Liver (tissue), 9 donors: ENCODE measurements around the gene SH3D21. TPM values are rescaled to one million over a fixed set of nuclear protein-coding genes. Genes with fewer than 3 reads are reported as not detected.

ENCODE experiments used
- DNase-seq: peaks from one replicate; pipeline ENCODE4 v3.0.0-alpha.2; 2017; ENCODE audit warnings: low spot score
- H3K27ac ChIP-seq, 2 donors: one replicate each; pipeline ENCODE4 v1.7.0; 2013; ENCODE audit warnings: inconsistent platforms in 2 of 2, low read length in 2 of 2, control low read depth in 1 of 2, low read depth in 1 of 2, mild to moderate bottlenecking in 1 of 2
- H3K27me3 ChIP-seq, 4 donors: one replicate each; pipeline versions ENCODE4 v1.6.1 to v1.7.0; 2013; ENCODE audit warnings: low read length in 3 of 4, inconsistent platforms in 1 of 4, mild to moderate bottlenecking in 1 of 4, moderate library complexity in 1 of 4; ENCODE audit not compliant: control insufficient read depth in 4 of 4, insufficient read depth in 4 of 4
- H3K36me3 ChIP-seq, 4 donors: one replicate each; pipeline versions ENCODE4 v1.6.1 to v1.7.0; 2013; ENCODE audit warnings: low read length in 3 of 4, mild to moderate bottlenecking in 3 of 4, low read depth in 1 of 4, moderate library complexity in 1 of 4; ENCODE audit not compliant: control insufficient read depth in 4 of 4, insufficient read depth in 3 of 4
- H3K4me1 ChIP-seq, 4 donors: one replicate each; pipeline versions ENCODE4 v1.6.1 to v1.7.0; 2013; ENCODE audit warnings: low read length in 3 of 4, mild to moderate bottlenecking in 3 of 4, moderate library complexity in 1 of 4; ENCODE audit not compliant: control insufficient read depth in 4 of 4, insufficient read depth in 4 of 4
- H3K4me3 ChIP-seq, 3 donors: one replicate each; pipeline versions ENCODE4 v1.6.1 to v1.7.0; 2013; ENCODE audit warnings: low read length in 3 of 3, control low read depth in 1 of 3, low read depth in 1 of 3, mild to moderate bottlenecking in 1 of 3
- H3K9ac ChIP-seq, 2 donors: one replicate each; pipeline ENCODE4 v1.7.0; 2013; ENCODE audit warnings: low read length in 2 of 2, mild to moderate bottlenecking in 2 of 2, moderate library complexity in 2 of 2, control low read depth in 1 of 2, low read depth in 1 of 2
- H3K9me3 ChIP-seq, 4 donors: one replicate each; pipeline versions ENCODE4 v1.6.1 to v1.7.0; 2013; ENCODE audit warnings: low read length in 3 of 4; ENCODE audit not compliant: control insufficient read depth in 4 of 4
- CTCF ChIP-seq: fragments of 150-350 bp; IDR thresholded peaks from 2 replicates; pipeline ENCODE4 v1.5.1; 2017; ENCODE audit warnings: improper control_type of control experiment, low read depth, low read length; ENCODE audit not compliant: missing input control
- EGR1 ChIP-seq, 2 donors: IDR thresholded peaks; 2 replicates each; pipeline ENCODE4 v1.6.1; 2016 to 2018; ENCODE audit warnings: antibody characterized with exemption in 2 of 2, low read depth in 2 of 2
- FOXA1 ChIP-seq: IDR thresholded peaks from 2 replicates; pipeline ENCODE4 v1.6.1; 2016; ENCODE audit warnings: antibody characterized with exemption
- FOXA2 ChIP-seq: IDR thresholded peaks from 2 replicates; pipeline ENCODE4 v1.6.1; 2016; ENCODE audit warnings: antibody characterized with exemption
- GABPA ChIP-seq, 2 donors: IDR thresholded peaks in 1 of 2; conservative IDR thresholded peaks in 1 of 2; 2 replicates each; pipeline ENCODE4 v1.6.1; 2016; ENCODE audit warnings: antibody characterized with exemption in 2 of 2, mild to moderate bottlenecking in 1 of 2, moderate library complexity in 1 of 2
- HNF4A ChIP-seq, 2 donors: conservative IDR thresholded peaks; 2 replicates each; pipeline ENCODE4 v1.6.1; 2016; ENCODE audit warnings: antibody characterized with exemption in 2 of 2, mild to moderate bottlenecking in 2 of 2
- HNF4G ChIP-seq: IDR thresholded peaks from 2 replicates; pipeline ENCODE4 v1.6.1; 2016; ENCODE audit warnings: antibody characterized with exemption
- JUND ChIP-seq, 2 donors: IDR thresholded peaks; 2 replicates each; pipeline ENCODE4 v1.6.1; 2016; ENCODE audit warnings: antibody characterized with exemption in 2 of 2
- MAX ChIP-seq: IDR thresholded peaks from 2 replicates; pipeline ENCODE4 v1.6.1; 2016; ENCODE audit warnings: antibody characterized with exemption
- REST ChIP-seq: IDR thresholded peaks from 2 replicates; pipeline ENCODE4 v1.6.1; 2016; ENCODE audit warnings: antibody characterized with exemption, mild to moderate bottlenecking
- RXRA ChIP-seq, 2 donors: IDR thresholded peaks; 2 replicates each; pipeline ENCODE4 v1.6.1; 2017 to 2018; ENCODE audit warnings: antibody characterized with exemption in 2 of 2, mild to moderate bottlenecking in 1 of 2
- SP1 ChIP-seq: IDR thresholded peaks from 2 replicates; pipeline ENCODE4 v1.6.1; 2018; ENCODE audit warnings: antibody characterized with exemption, mild to moderate bottlenecking
- TAF1 ChIP-seq: conservative IDR thresholded peaks from 2 replicates; pipeline ENCODE4 v1.6.1; 2016; ENCODE audit warnings: antibody characterized with exemption, mild to moderate bottlenecking
- YY1 ChIP-seq: IDR thresholded peaks from 2 replicates; pipeline ENCODE4 v1.6.1; 2016; ENCODE audit warnings: antibody characterized with exemption, mild to moderate bottlenecking
- ZBTB33 ChIP-seq: IDR thresholded peaks from 2 replicates; pipeline ENCODE4 v1.6.1; 2016; ENCODE audit warnings: antibody characterized with exemption
- WGBS: extraction: QIAGEN DNeasy Blood & Tissue Kit; methylation state at CpG from one replicate; pipeline ENCODE4 v1.1.7; 2013; 5-methylcytosine and 5-hydroxymethylcytosine counted together
- polyA plus RNA-seq, 2 donors: library from polyadenylated mRNA; stranded (reverse) in 1 of 2; unstranded in 1 of 2; fragments of 200-250 nt in 1 of 2; fragments of >200 nt in 1 of 2; fragmentation: Nextera tagmentation in 1 of 2; extraction: Ambion mirVana in 1 of 2; gene quantifications; one replicate each; pipeline versions ENCODE4 v1.2.1 to v1.2.3, GENCODE V29; 2013 to 2015
- total RNA-seq, 2 donors: library from RNA; depleted of rRNA; stranded (reverse); fragments of >200 nt; gene quantifications; one replicate each; pipeline ENCODE4 v1.2.3, GENCODE V29; 2014
- donor health status: healthy.
- donor health status: healthy.
- donor health status: healthy.
- donor health status: healthy.
- donor health status: healthy.

The SH3D21 gene
- total and polyA plus RNA-seq, 4 donors = 0.29 to 1.0 (median 0.41) TPM

GRCh38 chr1:36354486-36354885 is 48.3 kb downstream of the SH3D21 start:
- Histone ChIP-seq H3K4me3 (no peak overlapping the region), H3K27me3 (no peaks in the 10 kb centered on the region), H3K36me3 (peaks cover 14 to 62% (median 37%) of the 10 kb centered on the region in 4 donors), H3K9me3 (no peaks in the 10 kb centered on the region), H3K9ac (no peak overlapping the region), H3K27ac (no peak overlapping the region), H3K4me1 (no peaks in the 10 kb centered on the region)
- WGBS = 97% methylated on average over 11 of the region's 11 CpGs
- TF ChIP-seq HNF4A (conservative IDR thresholded peaks at IDR 0.05) (no peak), EGR1 (IDR thresholded peaks at IDR 0.05; ENCODE audit: low read depth in 2 of 2) (no peak), FOXA1 (no peak), CTCF (no peak), RXRA (IDR thresholded peaks at IDR 0.05) (no peak), REST (no peak), JUND (IDR thresholded peaks at IDR 0.05) (no peak), FOXA2 (no peak), ZBTB33 (no peak), SP1 (no peak), TAF1 (no peak), MAX (no peak), YY1 (no peak), GABPA (IDR thresholded peaks at IDR 0.05 in 1 of 2, conservative IDR thresholded peaks at IDR 0.05 in 1 of 2) (no peak)
- DNase-seq = no peak

GRCh38 chr1:36355811-36356210 is 49.6 kb downstream of the SH3D21 start:
- Histone ChIP-seq H3K9ac (no peak overlapping the region), H3K9me3 (no peaks in the 10 kb centered on the region), H3K27me3 (no peaks in the 10 kb centered on the region), H3K4me1 (no peaks in the 10 kb centered on the region), H3K27ac (no peak overlapping the region), H3K4me3 (no peak overlapping the region), H3K36me3 (peaks cover 14 to 68% (median 37%) of the 10 kb centered on the region in 4 donors)
- TF ChIP-seq HNF4G (no peak), CTCF (no peak), TAF1 (no peak), FOXA1 (no peak), GABPA (IDR thresholded peaks at IDR 0.05 in 1 of 2, conservative IDR thresholded peaks at IDR 0.05 in 1 of 2) (no peak), SP1 (no peak), FOXA2 (no peak), REST (no peak), YY1 (no peak)
- no peak for DNase-seq
- 79% methylated on average over 4 of the region's 4 CpGs for WGBS
